SW 1271 (cell line): ENCODE results near the gene NID2.

Experiments used
- DNase-seq, 2 experiments: peaks; one replicate each; lab custom pipeline; 2025; lab: John Stamatoyannopoulos, UW

The NID2 gene

DNA sequence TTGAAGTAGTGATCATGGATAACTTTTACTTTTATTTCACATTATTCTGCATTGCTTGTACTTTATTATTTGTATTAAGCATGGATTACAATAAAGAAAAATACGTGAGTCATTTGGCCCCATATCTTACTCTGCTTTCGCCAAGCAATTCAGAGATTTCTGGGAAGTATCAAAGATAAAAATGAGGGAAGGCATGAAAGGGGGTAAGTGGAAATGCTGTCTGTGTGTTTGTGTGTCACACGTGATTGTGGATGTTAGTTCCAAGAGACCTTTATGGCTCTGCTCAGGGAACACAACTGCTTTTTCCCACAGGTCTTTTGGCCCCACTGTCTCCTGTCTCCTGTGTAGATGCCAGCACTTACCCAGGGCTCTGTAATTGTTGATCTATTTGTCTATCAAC is 10.5 kb downstream of the NID2 start:
- no peak for DNase-seq

DNA sequence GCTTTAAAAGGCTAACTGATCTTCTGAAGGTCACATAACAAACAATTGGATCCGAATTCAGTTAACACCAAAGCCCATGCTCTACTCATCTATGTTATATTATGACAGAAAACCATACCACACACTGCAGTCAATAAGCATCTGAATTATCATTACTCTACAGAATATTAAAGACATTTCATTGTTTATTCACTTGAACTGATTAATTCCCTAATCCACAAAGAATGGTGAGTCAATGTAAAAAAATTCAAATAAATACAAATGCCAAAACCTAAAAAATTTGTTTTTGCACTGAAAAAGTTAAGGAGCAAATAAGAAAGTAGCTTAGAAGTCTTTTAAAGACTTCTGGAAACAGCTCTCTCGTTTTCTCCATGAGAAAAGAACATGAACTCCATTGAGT is 13.7 kb downstream of the NID2 start:
- no peak for DNase-seq

DNA sequence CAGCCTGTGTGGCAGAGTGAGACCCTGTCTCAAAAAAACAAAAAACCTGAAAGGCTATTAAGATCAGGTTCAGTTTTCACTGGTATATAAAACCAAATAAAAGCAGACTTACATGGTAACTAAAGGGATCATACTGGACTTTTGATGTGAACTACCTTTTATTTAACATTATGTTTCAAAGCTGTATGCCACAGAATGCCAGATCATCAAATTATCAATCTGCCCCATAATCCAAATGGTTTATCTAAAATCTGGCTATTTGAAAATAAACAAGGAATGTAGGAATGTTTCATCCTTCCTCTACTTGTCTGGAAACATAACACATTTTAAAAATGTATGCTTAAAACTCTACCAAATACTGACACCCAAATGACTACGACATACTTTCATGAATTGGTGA is 14.2 kb downstream of the NID2 start:
- no peak for DNase-seq

DNA sequence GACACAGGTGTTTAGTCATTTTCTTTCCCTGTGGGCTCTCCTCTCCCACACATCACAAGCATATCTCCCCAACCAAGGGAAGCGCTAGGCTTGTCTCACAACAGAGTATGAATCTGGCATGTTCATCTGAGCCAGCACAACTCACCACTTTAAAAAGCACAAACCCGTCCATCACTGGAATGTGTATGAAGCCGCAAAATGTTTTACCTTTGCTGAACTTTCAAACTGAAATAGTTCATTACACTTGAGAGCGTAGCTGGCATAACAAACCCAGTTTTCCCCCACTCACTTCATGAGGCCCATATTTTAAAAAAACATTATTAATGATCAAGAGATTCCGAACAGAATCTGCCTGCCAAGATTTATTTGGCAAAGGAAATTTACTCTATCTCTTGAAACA is 15.8 kb downstream of the NID2 start:
- DNase-seq: no peak

DNA sequence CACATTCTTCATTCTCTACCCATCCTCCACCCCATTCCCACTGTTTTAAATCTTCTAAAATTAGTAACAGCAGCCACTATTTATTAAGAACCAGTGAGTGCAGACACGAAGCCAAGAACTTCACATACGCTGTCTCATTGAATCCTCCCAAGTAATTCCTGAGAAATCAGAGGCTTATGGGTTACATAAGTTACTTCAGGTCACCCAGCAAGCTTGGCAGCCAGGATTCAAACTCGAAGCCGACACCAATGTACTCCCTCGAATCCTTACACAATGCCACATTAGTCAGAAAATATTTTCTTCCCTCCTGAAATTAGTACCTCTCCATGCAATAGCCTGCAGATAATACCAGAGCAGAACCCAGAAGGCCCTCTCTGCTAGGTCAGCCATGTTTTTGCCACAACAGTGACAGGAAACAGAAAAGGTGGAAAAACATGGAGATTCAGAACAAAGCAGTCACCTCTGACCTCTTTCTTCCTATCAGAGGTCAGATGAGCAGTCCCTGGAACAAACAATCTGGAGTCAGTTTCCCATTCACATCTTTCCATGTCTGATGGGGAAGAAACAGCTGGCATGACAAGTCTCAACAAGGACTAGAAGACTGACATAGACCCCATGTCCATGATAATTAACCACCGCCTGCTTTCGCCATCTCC is 16.4 kb downstream of the NID2 start:
- no peak for DNase-seq

DNA sequence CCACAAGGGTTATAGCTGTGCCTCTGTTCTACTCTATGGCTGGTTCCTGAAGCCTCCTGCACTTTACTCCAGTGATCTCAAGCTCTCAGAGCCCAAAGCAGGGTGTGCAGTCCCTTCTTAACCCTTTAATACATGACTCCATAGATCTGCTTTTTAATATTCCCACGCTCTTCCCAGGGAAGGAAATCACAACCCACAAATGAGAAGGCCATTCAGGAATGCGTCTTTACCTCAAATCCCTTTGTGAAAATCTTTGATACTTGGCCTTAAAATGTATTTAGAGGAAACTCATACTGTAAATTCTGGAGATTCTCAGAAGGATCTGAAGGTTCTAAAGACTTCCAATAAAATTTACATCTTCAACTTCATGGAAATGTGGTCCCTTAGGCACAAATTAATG is 17.0 kb downstream of the NID2 start:
- no peak for DNase-seq

DNA sequence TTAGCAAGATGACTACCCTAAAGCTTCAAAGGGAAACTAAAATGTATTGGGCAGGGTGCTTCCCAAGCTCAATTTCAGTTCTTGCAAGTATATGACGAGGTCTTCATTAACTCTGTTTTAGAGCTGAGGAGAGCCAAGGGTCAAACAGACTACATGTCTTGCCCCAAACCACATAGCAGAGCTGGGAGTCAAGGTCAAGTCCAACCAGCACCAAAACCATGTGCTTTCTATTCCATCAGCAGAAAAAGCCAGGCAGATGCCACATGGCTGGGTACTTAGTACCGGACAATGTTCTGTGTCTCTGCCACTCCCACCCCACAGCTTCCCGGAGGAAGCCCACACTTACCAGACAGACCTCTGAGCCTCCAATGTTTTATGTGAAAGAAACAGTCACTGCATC is 17.6 kb downstream of the NID2 start:
- no peak for DNase-seq

DNA sequence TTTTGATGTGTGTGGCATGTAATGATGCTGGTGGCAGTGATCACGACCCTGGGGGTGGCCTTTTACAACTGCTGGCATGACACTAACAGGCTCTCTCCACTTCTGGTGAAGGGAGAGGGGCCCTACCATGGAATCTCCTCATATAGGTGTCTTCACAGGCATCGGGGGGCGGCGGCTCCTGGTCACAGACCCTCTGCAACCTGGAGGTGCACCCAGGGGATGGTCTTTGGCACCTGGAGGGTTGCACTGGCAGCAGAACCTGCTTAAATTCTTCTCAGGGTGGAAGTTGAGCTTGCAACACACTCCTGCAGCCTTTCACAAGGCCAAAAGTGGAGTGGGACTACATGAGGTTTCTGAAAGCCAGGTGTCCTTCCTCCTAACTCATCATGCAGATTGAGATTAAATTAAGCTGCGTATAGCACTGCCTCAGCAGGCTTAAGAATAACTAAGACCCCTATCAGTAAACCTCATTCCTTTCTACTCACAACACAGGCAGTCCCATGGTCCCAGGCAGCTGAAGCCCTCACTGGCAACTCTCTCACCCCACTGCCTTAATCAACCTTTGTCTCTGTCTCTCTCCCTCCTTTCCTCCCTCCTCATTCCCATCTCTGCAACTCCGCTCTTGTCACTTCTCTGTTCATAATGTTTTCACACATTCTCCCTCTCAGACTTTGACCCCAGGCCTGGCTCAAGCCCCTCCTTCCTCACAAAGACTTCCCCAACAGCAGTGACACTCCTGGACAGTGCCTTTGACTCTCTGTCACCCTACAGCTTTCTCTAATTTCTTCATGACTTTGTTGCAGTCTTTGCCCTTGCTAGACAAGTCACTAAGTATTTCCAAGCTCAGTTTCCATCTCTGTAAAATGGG is 18.9 kb downstream of the NID2 start:
- no peak for DNase-seq

DNA sequence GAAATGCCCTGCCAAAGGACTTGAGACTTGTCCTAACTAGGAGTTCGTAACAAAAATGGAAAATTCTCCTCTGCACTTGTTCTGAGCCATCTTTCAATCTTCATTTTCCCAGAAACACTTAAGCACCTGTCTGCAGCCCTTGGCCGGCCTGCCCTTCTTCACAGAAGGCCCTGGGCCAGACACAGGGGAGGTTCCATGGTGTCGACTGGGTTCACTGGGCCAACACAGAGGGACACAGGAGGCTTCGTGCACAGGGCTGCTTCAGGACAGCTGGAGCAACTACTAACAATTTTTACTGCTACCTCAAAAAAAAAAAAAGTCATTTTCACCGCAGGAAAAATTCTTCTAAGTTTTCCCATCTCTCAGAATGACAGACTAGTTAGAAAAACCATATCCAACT is 19.6 kb downstream of the NID2 start:
- DNase-seq: no peak

DNA sequence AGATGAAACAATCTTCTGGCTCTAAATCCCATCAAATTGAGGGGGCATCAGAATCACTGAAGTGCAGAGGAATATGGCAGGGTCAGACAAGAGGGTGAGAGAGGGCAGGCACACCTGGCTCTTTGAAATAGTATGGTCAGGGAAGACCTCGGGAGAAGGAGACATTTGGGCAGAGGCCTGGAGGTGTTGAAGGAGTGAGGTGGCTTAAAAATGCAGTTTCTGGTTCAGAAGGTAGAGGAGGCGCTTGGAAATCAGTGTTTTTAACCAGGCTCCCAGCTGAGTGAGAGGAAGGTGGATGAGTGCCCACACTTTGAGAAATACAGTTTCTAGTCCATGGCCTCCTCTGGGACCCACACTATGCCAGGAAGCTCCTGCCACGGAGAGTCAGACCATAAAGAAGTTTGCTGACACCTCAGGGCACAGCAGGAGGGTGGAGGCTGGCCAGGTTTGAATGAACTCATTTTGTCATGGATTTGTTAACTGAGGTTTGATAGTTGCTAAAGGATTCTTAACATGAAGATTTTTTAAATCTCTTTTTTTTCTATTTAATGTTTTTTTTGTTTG is 20.1 kb downstream of the NID2 start:
- no peak for DNase-seq

DNA sequence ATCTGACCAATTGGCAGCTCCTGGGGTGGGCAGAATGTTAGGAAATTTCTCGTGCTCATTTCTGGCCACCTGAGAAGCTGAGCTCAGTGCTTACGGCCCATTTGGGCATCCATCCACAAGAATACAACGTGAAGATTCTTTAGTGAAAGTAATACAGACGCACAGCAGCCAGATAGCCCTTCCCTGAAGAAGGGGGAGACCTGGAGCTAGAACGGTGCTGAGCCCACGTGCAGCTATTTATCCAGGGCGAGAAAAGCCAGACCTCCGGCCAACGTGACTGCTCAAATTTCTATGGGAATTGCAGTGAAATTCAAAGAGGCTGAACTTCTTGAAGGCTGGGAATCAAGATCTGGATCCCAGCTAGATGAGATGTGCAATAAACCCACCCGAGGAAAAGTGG is 20.7 kb downstream of the NID2 start:
- DNase-seq: no peak

DNA sequence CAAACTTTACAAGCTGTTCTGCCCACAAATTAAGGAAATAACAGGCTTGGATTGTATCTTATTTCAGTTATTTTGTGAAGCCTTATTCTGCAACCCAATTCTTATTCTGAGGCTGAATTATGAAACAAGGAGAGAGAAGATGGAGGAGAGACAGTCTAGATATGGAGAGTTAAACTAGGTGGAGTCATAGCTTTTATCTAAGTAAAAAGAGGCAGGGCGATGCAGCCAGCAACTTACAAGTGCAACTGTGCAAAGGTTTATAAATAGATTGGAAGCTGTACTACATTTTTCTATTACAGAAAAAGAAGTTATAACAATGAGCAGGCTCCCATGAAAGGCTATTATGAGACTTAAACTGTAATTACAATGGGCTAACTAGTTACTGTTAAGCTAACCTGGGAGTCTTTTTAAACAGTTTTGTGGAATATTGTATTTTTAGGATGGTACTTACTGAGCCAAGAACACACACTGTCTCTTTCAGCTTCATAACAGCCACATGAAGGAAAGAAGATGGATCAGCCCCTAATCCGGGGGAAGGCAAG is 22.4 kb downstream of the NID2 start:
- no peak for DNase-seq

DNA sequence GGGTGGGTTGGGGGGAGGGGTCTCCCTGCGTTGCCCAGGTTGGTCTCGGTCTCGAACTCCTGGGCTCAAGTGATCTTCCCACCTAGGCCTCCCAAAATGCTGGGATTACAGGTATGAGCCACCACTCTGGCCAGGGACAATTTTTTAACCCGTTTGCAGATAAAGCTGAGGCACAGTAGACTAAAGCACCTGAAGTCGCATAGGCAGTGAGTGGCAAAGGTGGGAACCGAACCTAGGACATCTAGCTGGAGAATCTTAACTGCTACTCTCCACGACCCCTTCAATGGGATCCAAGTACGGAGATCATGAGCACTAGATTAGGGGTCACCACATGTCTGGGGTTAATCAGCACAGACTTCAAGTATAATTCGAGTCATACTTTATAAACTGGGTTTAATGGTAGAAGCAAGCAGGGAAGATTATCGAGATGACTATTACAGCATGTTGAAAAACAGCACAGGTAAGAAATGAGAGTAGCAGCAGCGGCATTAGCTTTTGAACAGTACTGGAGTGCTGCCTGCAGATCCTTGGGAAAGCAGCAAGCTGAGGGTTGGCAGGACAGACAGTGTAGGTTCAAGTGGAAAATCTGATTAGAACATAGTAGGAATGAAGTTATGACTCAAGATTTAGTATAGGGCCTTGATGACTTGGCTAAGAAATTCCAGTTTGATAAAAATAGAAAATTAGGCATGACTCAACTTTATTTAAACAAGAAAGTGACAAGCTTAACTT is 23.9 kb downstream of the NID2 start:
- DNase-seq: no peak

DNA sequence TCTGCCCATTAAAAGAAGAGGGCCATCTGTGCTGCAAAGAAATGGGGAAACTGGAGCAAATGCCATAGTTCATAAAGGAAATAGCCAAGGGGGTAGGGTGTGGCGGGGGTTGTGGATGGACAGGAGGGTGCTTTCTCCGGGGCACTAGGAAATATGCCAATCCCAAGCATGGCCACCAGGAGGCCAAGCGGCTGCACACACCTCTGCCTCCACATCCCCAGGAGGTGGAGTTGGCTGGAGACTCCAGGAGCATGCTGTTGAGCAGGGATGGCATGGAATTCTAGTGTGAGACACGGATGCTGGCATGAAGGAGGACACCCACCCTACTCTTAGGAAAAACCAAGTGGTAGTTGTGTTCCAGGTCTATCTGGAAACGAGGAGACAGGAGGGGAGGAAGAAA is 25.2 kb downstream of the NID2 start:
- DNase-seq: peak in 1 of 2 experiments; percentile 27

DNA sequence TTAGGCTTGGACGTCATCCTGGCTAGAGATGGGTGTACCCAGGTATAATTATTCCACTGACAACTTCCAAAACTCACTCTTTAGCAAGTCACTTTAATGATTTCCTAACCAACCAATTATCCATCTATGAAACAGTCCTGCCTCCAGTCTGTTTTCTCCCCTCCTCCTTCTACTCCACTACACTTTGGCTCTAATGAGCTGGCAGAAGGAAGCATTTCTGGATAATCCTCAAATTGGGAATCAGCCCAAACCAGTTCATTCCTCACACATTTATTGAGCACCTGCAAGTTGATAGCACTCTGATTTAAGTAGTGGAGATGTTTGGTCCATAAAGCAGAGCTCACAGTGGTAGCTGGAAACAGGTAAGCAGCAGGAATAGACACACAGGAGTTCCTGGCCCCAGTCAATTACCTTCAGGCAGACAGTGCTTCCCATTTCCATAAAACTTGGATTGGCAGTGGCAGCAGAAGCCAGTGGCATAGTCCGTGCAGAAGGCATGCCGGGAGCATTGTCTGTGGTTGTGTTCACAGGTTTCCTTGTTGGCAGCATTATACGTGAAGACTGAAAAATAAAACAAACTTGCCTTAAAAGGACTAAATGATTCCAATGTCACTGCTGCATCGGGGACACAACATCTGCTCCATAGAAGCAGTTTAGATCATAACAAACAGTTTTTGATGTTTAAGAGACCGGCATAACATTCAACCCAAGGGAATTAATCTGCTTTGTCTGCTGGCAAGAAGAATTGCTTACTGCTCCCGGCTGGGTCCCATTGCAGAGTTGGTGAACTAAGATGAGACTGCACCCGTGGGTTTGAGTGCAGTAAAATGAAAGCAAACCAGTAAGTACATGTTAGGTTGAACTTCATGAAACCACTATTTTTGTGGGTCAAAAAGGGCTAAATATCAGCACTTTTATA is 26.2 kb downstream of the NID2 start:
- no peak for DNase-seq

DNA sequence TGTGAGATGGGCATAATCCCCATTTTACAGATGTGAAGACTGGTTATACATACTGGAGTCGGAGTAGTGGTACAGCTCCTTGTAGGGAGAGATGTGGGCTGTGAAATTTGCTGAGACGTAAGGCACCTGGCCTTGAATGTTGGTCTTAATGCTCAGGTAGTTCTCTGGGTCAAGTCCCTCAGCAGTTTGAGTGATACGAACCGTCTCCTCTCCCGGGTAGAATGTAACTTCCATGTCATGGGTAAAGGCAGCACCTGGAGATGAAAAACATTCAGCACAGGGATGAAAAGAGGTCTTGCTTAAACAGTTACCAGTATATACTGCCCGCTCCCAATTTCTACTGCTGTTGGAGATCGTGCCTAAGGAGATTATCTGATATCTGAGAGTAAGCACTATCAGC is 28.3 kb downstream of the NID2 start:
- DNase-seq: no peak

DNA sequence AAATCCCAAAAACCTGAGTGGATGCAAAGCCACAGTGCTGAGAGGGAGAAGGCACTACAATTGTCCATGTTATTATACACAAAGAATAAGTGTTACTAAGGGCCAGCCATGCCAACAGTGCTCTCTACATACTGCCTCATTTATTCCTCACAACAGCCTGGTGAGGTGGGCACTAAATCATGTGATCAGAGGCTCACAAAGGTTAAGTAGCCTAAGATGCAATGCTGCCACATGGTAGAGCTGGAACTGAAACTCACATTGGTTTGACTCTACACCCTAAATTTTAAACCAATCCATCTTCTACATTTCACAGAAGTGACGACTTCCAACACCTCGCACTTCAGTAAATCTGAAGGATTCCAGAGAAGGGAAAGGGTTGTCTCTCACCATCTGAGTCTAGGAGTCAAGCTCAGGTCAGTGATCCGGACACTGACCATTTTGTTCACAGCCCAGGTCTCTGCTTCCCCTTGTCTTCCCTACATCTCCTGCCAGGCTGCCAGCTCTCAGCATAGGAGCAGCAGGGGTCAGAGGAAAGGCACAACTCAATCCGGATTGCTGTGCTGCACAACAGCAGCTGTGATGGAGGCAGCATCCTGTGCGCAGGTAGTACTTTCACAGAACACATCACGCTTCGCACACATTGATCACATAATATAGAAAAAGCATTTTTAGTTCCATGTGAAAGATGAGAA is 29.6 kb downstream of the NID2 start:
- no peak for DNase-seq

DNA sequence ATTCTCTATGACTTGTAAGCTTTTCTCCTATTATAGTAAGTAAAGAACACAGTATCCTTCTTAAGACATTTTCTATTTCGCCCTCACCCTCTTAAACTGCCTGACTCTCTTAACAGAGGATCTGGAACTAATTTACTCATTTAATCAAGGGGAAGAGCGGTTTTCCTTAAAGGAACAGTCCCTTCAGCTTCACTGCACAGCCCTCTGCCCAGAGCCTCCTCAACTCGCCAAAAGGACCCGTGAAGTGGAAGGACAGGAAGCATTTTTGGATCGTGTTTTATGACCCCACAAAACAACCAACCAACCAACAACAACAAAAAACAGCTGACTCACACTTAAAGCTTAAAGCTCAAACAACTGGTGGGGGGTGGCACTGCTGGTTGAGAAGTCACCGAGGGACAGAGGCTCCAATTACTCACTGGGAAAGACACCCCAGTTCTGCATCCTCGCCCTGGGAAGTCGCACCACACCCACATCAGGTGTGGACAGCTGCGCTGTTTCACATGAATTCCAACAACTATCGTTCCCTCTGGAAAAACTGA is 35.7 kb downstream of the NID2 start:
- DNase-seq: no peak

DNA sequence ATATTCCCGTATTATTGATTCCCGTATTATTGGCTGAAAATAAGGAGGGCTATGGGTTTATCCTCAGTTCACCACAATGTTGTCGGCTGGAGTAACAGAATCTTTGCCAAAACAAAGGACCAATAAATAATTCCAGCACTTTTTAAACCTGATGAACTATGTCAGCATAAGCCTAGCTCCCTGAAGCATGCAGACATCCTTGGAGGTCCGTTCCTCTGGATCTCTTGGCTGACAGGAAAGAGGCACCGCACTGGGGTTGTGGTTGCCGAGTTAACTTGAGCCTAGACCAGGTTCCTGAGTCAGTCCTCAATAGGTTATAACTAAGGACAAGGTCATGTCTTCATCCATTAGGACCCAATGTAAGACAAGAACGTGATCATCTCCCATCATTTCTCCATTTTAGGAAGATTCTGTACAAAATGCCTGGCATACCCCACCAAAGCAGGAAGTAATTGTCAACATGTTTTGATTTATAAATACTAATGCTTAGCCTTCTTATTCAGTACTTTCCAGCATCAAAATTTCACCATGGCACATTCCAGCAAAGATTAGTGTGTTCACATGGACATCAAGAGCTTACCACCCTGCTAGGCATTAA is 36.6 kb downstream of the NID2 start:
- DNase-seq: no peak

DNA sequence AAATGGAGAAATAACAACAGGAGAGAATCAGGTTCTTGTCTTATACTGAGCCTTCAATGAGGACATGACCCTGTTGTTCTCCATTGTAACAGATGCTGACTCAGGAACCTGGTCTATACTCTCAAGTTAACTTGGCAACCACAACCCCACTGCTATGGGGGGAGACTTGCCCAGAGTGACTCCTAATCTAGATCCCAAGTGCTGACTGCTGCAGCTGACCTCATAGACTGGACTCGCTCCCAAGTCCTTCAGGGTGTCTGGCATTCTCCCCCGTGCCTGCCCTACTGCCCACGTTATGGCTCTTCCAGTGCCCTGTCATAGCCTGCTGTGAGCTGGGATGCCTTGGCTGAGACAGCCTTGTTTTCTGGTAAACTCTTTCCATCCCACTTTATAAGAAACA is 37.1 kb downstream of the NID2 start:
- no peak for DNase-seq
